Epithelial cell of esophagus (primary cell): ENCODE measurements around the gene PAX5.

ENCODE experiments used
- DNase-seq: peaks from one replicate; pipeline ENCODE4 v3.0.0; 2010; ENCODE audit warnings: low read depth
- H3K4me3 ChIP-seq: 2 replicates; pipeline ENCODE4 v1.5.1; 2011; ENCODE audit warnings: mild to moderate bottlenecking, low read length, control low read depth
- CTCF ChIP-seq: IDR thresholded peaks from 2 replicates; pipeline ENCODE4 v1.5.1; 2011; ENCODE audit warnings: low read depth, mild to moderate bottlenecking, low read length, control low read depth, inconsistent platforms; ENCODE audit not compliant: insufficient read depth; ENCODE audit errors: missing control alignments

The PAX5 gene

GRCh38 chr9:36898431-36899020, 135.5 kb downstream of the PAX5 start:
- no peak overlapping the region for H3K4me3 ChIP-seq
- no peak for DNase-seq
- no peak for TF ChIP-seq CTCF

GRCh38 chr9:36897478-36897877, 136.6 kb downstream of the PAX5 start:
- DNase-seq, result no peak
- no peak for TF ChIP-seq CTCF
- H3K4me3 ChIP-seq, result no peak overlapping the region

GRCh38 chr9:36897019-36897418, 137.0 kb downstream of the PAX5 start:
- no peak overlapping the region for H3K4me3 ChIP-seq
- no peak for DNase-seq
- TF ChIP-seq CTCF, result no peak

GRCh38 chr9:36896296-36896695, 137.8 kb downstream of the PAX5 start:
- H3K4me3 ChIP-seq, result no peak overlapping the region
- no peak for TF ChIP-seq CTCF
- DNase-seq, result no peak

GRCh38 chr9:36895744-36896260, 138.3 kb downstream of the PAX5 start:
- no peak for TF ChIP-seq CTCF
- DNase-seq, result no peak
- no peak overlapping the region for H3K4me3 ChIP-seq

GRCh38 chr9:36894695-36895310, 139.3 kb downstream of the PAX5 start:
- no peak overlapping the region for H3K4me3 ChIP-seq
- no peak for DNase-seq
- no peak for TF ChIP-seq CTCF

GRCh38 chr9:36893911-36894310, 140.2 kb downstream of the PAX5 start:
- no peak overlapping the region for H3K4me3 ChIP-seq
- DNase-seq, result no peak
- no peak for TF ChIP-seq CTCF
